OCI-LY3 (cell line): ENCODE measurements around the gene KYAT1.

Experiments used
- H2AFZ ChIP-seq: fragments of 200-600, 300-600 bp; shearing (Covaris generic); 2 replicates; pipeline ENCODE4 v1.6.0; 2014; ENCODE audit warnings: antibody characterized with exemption, low read depth, low read length
- H3K27ac ChIP-seq: fragments of 200-600, 300-600 bp; sonication (generic); 2 replicates; pipeline ENCODE4 v1.5.1; 2014; ENCODE audit warnings: mild to moderate bottlenecking, low read length, moderate library complexity, mixed read lengths
- H3K27me3 ChIP-seq: fragments of 200-600, 300-600 bp; sonication (generic); 2 replicates; pipeline ENCODE4 v1.6.1; 2014; ENCODE audit warnings: low read depth, low read length, mixed read lengths
- H3K36me3 ChIP-seq: fragments of 200-600, 300-600 bp; sonication (generic); replicated peaks from 2 replicates; pipeline ENCODE3; 2014; ENCODE audit warnings: low read depth, low read length, mixed read lengths
- H3K4me1 ChIP-seq: fragments of 300-600, 200-600 bp; sonication (generic); 2 replicates; pipeline ENCODE4 v1.6.1; 2014; ENCODE audit warnings: low read length, mixed read lengths
- H3K4me2 ChIP-seq: fragments of 200-600, 300-600 bp; sonication (generic); 2 replicates; pipeline ENCODE4 v1.6.1; 2014; ENCODE audit warnings: low read length, mixed read lengths
- H3K4me3 ChIP-seq: fragments of 300-600, 200-600 bp; sonication (generic); 2 replicates; pipeline ENCODE4 v1.5.1; 2014; ENCODE audit warnings: antibody characterized with exemption, mild to moderate bottlenecking, low read length, moderate library complexity
- H3K79me2 ChIP-seq: fragments of 300-600, 200-600 bp; shearing (Covaris generic); 2 replicates; pipeline ENCODE4 v1.6.1; 2014; ENCODE audit warnings: mild to moderate bottlenecking, low read length, mixed read lengths
- H3K9ac ChIP-seq: fragments of 300-600, 200-600 bp; shearing (Covaris generic); 2 replicates; pipeline ENCODE4 v1.6.0; 2014; ENCODE audit warnings: mild to moderate bottlenecking, low read length, moderate library complexity
- H3K9me3 ChIP-seq: fragments of 200-600, 300-600 bp; shearing (Covaris generic); 2 replicates; pipeline ENCODE4 v1.6.1; 2014; ENCODE audit warnings: low read length, mixed read lengths; ENCODE audit not compliant: insufficient read depth
- H4K20me1 ChIP-seq: fragments of 200-600, 300-600 bp; sonication (generic); 2 replicates; pipeline ENCODE4 v1.6.1; 2016; ENCODE audit warnings: low read length, mixed read lengths; ENCODE audit not compliant: insufficient read depth
- CTCF ChIP-seq: fragments of 200-600, 300-600 bp; sonication (generic); IDR thresholded peaks from 2 replicates; pipeline ENCODE4 v1.5.1; 2014; ENCODE audit warnings: antibody characterized with exemption, low read length, low read depth
- EZH2phosphoT487 ChIP-seq: fragments of 200-600 bp; shearing (Covaris generic); IDR thresholded peaks from 2 replicates; pipeline ENCODE4 v1.6.1; 2018; ENCODE audit warnings: antibody characterized with exemption, mixed run types, low read depth

Gene KYAT1

GRCh38 chr9:128923493-128923883 is 41.7 kb upstream of the KYAT1 start:
- Histone ChIP-seq H3K36me3 (no peaks in the 10 kb centered on the region), H3K4me1 (peaks cover 16% of the 10 kb centered on the region), H2AFZ (no peak overlapping the region), H3K9me3 (no peaks in the 10 kb centered on the region), H3K79me2 (peaks cover 7% of the 10 kb centered on the region; the same call in 1 of the 2 replicates), H3K4me2 (no peak overlapping the region), H3K27ac (no peak overlapping the region), H3K9ac (no peak overlapping the region), H3K4me3 (no peak overlapping the region), H3K27me3 (no peaks in the 10 kb centered on the region), H4K20me1 (no peaks in the 10 kb centered on the region)
- TF ChIP-seq EZH2phosphoT487, result no peak
- TF ChIP-seq CTCF, result no peak

- no peaks in the 10 kb centered on the region for H3K27me3 ChIP-seq
- TF ChIP-seq EZH2phosphoT487 (no peak), CTCF (no peak)
- H3K9me3 ChIP-seq, result no peaks in the 10 kb centered on the region
- peak overlapping the region; percentile 100 for H3K9ac ChIP-seq
- peak overlapping the region; percentile 37; the same call in 1 of the 2 replicates for H2AFZ ChIP-seq
- H3K4me3 ChIP-seq, result peak overlapping the region; percentile 83
- peaks cover 7% of the 10 kb centered on the region; the same call in 1 of the 2 replicates for H3K79me2 ChIP-seq
- peak overlapping the region; percentile 98 for H3K4me2 ChIP-seq
- no peaks in the 10 kb centered on the region for H3K36me3 ChIP-seq
- H3K4me1 ChIP-seq, result peaks cover 16% of the 10 kb centered on the region
- no peaks in the 10 kb centered on the region for H4K20me1 ChIP-seq
- H3K27ac ChIP-seq, result peak overlapping the region; percentile 87
Observed at GRCh38 chr9:128921881-128922763, 40.4 kb upstream of the KYAT1 start.

GRCh38 chr9:128920381-128921058 is 38.8 kb upstream of the KYAT1 start, which contains the start of gene PHYHD1:
Gene PHYHD1, plus strand, starts transcription at chr9:128920982. Its CDS starts 1,342 bp downstream, at chr9:128922324.
- H3K27ac ChIP-seq, result peak within 1 kb of the TSS; percentile 87
- H3K4me2 ChIP-seq, result peak within 1 kb of the TSS; percentile 98
- H2AFZ ChIP-seq, result peak within 1 kb of the TSS; percentile 54; the same call in 1 of the 2 replicates
- H3K79me2 ChIP-seq, result peaks cover 7% of the 10 kb centered on the region; the same call in 1 of the 2 replicates
- TF ChIP-seq CTCF (no peak), EZH2phosphoT487 (no peak)
- peaks cover 16% of the 10 kb centered on the region for H3K4me1 ChIP-seq
- H3K9ac ChIP-seq, result peak within 1 kb of the TSS; percentile 100
- H4K20me1 ChIP-seq, result no peaks in the 10 kb centered on the region
- H3K9me3 ChIP-seq, result no peaks in the 10 kb centered on the region
- H3K36me3 ChIP-seq, result no peaks in the 10 kb centered on the region
- peak within 1 kb of the TSS; percentile 83 for H3K4me3 ChIP-seq
- no peaks in the 10 kb centered on the region for H3K27me3 ChIP-seq
